GM21367 (cell line): Measurements from ENCODE around the gene HTR4.

Experiments used
- ATAC-seq: cut with Tn5 transposase; IDR thresholded peaks from one replicate; pipeline ENCODE4 v1.9.1; 2021; ENCODE audit not compliant: unreplicated experiment

The HTR4 gene

DNA sequence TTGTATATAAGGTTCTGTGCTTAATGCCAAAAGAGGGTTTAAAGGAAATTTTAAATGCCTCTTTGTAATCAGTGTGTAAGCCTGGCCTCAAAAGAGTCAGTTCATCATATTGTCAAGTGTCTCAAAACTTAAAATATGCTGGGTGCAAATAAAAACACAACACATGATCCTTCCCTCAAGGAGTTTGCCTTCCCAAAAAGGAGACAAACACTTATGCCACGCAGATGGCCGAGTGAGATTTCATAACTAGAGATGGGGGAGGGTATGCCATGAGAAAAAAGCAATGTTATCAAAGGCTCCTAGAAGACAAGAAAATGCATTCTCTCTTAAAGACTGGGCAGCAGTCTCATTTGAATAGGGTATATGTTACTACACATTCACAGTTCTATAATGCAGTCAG, 215.4 kb downstream of the HTR4 start:
- ATAC-seq = no peak

DNA sequence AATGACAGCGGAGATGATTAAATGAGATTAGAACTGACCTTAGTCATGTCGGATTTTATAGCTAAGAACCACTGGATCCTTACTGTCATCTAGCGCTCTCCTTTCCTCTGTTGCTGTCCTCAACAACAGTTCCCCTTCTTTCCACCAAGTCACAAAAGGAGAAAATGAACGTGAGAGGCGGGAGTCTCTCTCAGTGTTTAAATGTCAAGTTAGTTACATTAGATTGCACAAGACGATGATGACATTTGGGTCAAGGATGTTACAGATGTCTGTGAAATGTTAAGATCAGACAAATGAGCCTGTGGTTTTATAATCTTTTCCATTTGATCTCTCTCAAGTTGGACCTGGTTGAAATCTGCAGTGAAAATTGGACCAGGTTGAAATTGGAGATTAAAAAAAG, 217.1 kb downstream of the HTR4 start:
- no peak for ATAC-seq

DNA sequence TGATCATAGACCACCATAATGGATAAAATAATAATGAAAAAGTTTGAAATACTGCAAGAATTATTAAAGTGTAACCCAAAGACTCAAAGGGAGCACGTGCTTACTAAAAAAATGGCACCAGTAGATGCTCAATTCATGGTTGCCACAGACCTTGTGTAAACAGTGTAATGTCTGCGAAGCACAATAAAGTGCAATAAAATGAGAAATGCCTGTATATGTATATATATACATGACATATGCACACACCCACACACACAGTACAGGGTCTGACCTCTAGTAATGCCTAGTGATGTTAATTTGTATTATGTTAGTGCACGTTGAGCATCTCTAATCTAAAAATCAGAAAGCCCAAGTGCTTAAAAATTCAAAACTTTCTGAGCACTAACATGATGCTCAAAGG, 218.3 kb downstream of the HTR4 start:
- ATAC-seq = no peak

DNA sequence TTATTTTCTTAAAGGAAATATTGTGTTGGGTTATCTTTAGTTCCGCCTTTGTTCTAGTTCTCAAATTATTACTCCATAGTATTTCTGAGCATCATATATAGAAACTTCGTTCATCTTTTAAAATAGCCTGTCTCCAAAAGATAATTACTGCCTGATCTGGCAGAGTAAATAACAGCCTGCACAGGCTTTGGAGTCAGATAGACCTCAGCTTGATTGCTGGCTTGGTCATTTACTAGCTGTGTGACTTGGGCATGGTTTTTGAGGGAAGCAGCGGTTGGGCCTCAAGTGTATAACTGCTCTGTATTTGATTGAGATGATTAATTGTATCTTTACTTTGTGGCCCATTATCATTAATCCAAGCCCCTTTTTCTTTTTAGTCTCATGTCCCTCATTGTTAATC, 220.5 kb downstream of the HTR4 start:
- no peak for ATAC-seq
